T-cell (primary cell): ENCODE results near the gene CDK5RAP2. TPM values are rescaled to one million over a fixed set of nuclear protein-coding genes. Genes with fewer than 3 reads are reported as not detected.
A peak's percentile ranks its signal among the peaks of the same experiment; 100 is the strongest.
"Not testable (repeated sequence)": the region's sequence is repeated elsewhere in the genome, so short reads cannot be mapped to it uniquely, and the experiment has no call there.

Experiments
- ATAC-seq, 4 experiments: fragments of 200-7000 bp in 3 of 4; fragments of 150-1000 bp in 1 of 4; cut with Tn5 transposase; replicated peaks in 1 of 4; 1 replicate in 3 of 4; 2 replicates in 1 of 4; pipeline ENCODE4 v1.10.0; 2021; ENCODE audit warnings: moderate library complexity in 3 of 4, mild to moderate bottlenecking in 2 of 4, moderate number of reproducible peaks in 1 of 4
- CTCF ChIA-PET, 2 donors: fragments of 300-600 bp; sonication (Branson Sonifier 250); formaldehyde crosslinking; loops; one replicate each; lab custom pipeline; 2022; ENCODE audit warnings: antibody characterized with exemption in 2 of 2; lab: Charles Lee
- POLR2A ChIA-PET, 2 donors: fragments of 300-600 bp; sonication (Branson Sonifier 250); formaldehyde crosslinking; loops; one replicate each; lab custom pipeline; 2022; ENCODE audit warnings: antibody characterized with exemption in 2 of 2; lab: Charles Lee
- DNase-seq, 35 experiments: peaks; one replicate each; pipeline versions ENCODE4 v3.0.0 to v3.0.0-alpha.2; 2013 to 2023
- H3K27ac ChIP-seq: one replicate; pipeline ENCODE4 v1.5.1; 2013; ENCODE audit warnings: low read length
- H3K27me3 ChIP-seq, 2 experiments: replicated peaks in 1 of 2; 1 replicate in 1 of 2; 2 replicates in 1 of 2; pipeline versions ENCODE4 v1.6.1 to v1.7.0; 2013; ENCODE audit warnings: low read length in 1 of 2, mixed read lengths in 1 of 2; ENCODE audit not compliant: control insufficient read depth in 2 of 2, insufficient read depth in 2 of 2; ENCODE audit errors: extremely low read depth in 1 of 2
- H3K36me3 ChIP-seq, 2 donors: 1 replicate in 1 of 2; 2 replicates in 1 of 2; pipeline versions ENCODE4 v1.6.1 to v1.7.0; 2013; ENCODE audit warnings: low read length in 1 of 2; ENCODE audit not compliant: control insufficient read depth in 2 of 2, insufficient read depth in 1 of 2; ENCODE audit errors: extremely low read depth in 1 of 2
- H3K4me1 ChIP-seq, 2 experiments: 1 replicate in 1 of 2; 2 replicates in 1 of 2; pipeline versions ENCODE4 v1.6.1 to v1.7.0; 2013; ENCODE audit warnings: low read length in 2 of 2, mixed read lengths in 1 of 2; ENCODE audit not compliant: insufficient read depth in 2 of 2, control insufficient read depth in 1 of 2; ENCODE audit errors: extremely low read depth in 1 of 2
- H3K4me3 ChIP-seq, 2 donors: 1 replicate in 1 of 2; 2 replicates in 1 of 2; pipeline versions ENCODE4 v1.5.1 to v1.7.0; 2013; ENCODE audit warnings: mild to moderate bottlenecking in 2 of 2, low read length in 1 of 2, moderate library complexity in 1 of 2; ENCODE audit not compliant: control insufficient read depth in 1 of 2; ENCODE audit errors: extremely low read depth in 1 of 2
- H3K9me3 ChIP-seq: 2 replicates; pipeline ENCODE4 v1.7.0; 2013
- H3K27ac Mint-ChIP-seq, 2 donors: one replicate each; pipeline ENCODE4 v1.8.0; 2020 to 2021; ENCODE audit warnings: mild to moderate bottlenecking in 2 of 2, mixed read lengths in 2 of 2
- H3K27me3 Mint-ChIP-seq, 2 donors: one replicate each; pipeline ENCODE4 v1.8.0; 2021 to 2022; ENCODE audit warnings: mixed read lengths in 2 of 2
- H3K36me3 Mint-ChIP-seq: one replicate; pipeline ENCODE4 v1.8.0; 2021; ENCODE audit warnings: mixed read lengths
- H3K4me1 Mint-ChIP-seq, 3 donors: one replicate each; pipeline ENCODE4 v1.8.0; 2020 to 2022; ENCODE audit warnings: mixed read lengths in 3 of 3, mild to moderate bottlenecking in 1 of 3
- H3K4me3 Mint-ChIP-seq, 3 donors: one replicate each; pipeline ENCODE4 v1.8.0; 2020 to 2022; ENCODE audit warnings: mild to moderate bottlenecking in 3 of 3, mixed read lengths in 3 of 3, moderate library complexity in 3 of 3
- H3K9me3 Mint-ChIP-seq, 3 donors: one replicate each; pipeline ENCODE4 v1.8.0; 2020 to 2022; ENCODE audit warnings: mixed read lengths in 3 of 3
- WGBS: methylation state at CpG from one replicate; pipeline ENCODE4 v1.1.5; 2013; ENCODE audit warnings: missing lambda C conversion rate; ENCODE audit not compliant: insufficient coverage; 5-methylcytosine and 5-hydroxymethylcytosine counted together
- total RNA-seq, 35 experiments: library from RNA in 6 of 35; stranded (reverse) in 6 of 35; fragments of 120-200 nt in 1 of 35; gene quantifications; one replicate each; pipeline versions ENCODE4 v1.2.1 to v1.2.4 and lab custom pipeline; 2013 to 2026

CDK5RAP2 gene
- total RNA-seq = 10 to 100 TPM; 66.3 to 79.8 (median 73.9) TPM
- total RNA-seq (2013) = 44.6 TPM
- total RNA-seq (lab: John Stamatoyannopoulos, UW) = 45.1 to 159 (median 108) reads per million in 29 experiments

- peak within 1 kb of the TSS; percentile 67 for H3K27ac ChIP-seq
- peak within 1 kb of the TSS; percentile 84 to 91 for H3K27ac Mint-ChIP-seq
- ATAC-seq = peak; percentile 98 to 99 (median 99)
- H3K27me3 ChIP-seq = no peaks in the 10 kb centered on the region
- peak within 1 kb of the TSS; percentile 92 to 93 for H3K4me3 ChIP-seq
- 8% methylated on average over 26 of the region's 33 CpGs for WGBS
- peaks cover 41 to 65% (median 57%) of the 10 kb centered on the region in 3 donors for H3K4me1 Mint-ChIP-seq
- H3K36me3 Mint-ChIP-seq = peaks cover 9% of the 10 kb centered on the region
- H3K36me3 ChIP-seq = no peaks in the 10 kb centered on the region
- no peaks in the 10 kb centered on the region for H3K27me3 Mint-ChIP-seq
- ChIA-PET CTCF (no interaction called here), POLR2A (interaction anchor here in 1 of 2 donors (0.7 kb wide), 1 partner anchor 620 kb away, joined by 9 read pairs; no protein-coding TSS in a partner anchor)
- H3K4me3 Mint-ChIP-seq = peak within 1 kb of the TSS; percentile 91 to 96 (median 92)
- H3K4me1 ChIP-seq = peaks cover 8 to 26% of the 10 kb centered on the region in 2 experiments
- no peaks in the 10 kb centered on the region for H3K9me3 ChIP-seq
- no peaks in the 10 kb centered on the region for H3K9me3 Mint-ChIP-seq
- peak; percentile 73 to 96 (median 92) for DNase-seq
Observed at GRCh38 chr9:120580051-120580896, at the start of gene CDK5RAP2. TSS of gene CDK5RAP2 (minus strand) at chr9:120580167. CDS start at chr9:120579978, 189 bp downstream.

- DNase-seq, H3K4me3 Mint-ChIP-seq, H3K9me3 ChIP-seq, H3K27me3 ChIP-seq, H3K27me3 Mint-ChIP-seq, H3K36me3 ChIP-seq, H3K36me3 Mint-ChIP-seq, ATAC-seq, H3K9me3 Mint-ChIP-seq, H3K27ac Mint-ChIP-seq, H3K27ac ChIP-seq, H3K4me1 Mint-ChIP-seq, H3K4me3 ChIP-seq, H3K4me1 ChIP-seq: not testable (repeated sequence)
- WGBS = no CpG with 5 or more reads among the region's 3 CpGs
- CTCF ChIA-PET = interaction anchor here in 1 of 2 donors (0.6 kb wide), 1 partner anchor 245 kb away, joined by 6 read pairs; no protein-coding TSS in a partner anchor
- POLR2A ChIA-PET = interaction anchor here in 1 of 2 donors (0.6 kb wide), 2 partner anchors 19 to 192 kb away, joined by 6 read pairs; no protein-coding TSS in a partner anchor
Observed at GRCh38 chr9:120628925-120629497, 49.0 kb upstream of the CDK5RAP2 start.

GRCh38 chr9:120628207-120628924, 48.4 kb upstream of the CDK5RAP2 start:
- no CpG with 5 or more reads among the region's 4 CpGs for WGBS

GRCh38 chr9:120627073-120627472, 47.1 kb upstream of the CDK5RAP2 start:
- Histone ChIP-seq H3K27me3 (no peaks in the 10 kb centered on the region), H3K27ac (no peak overlapping the region), H3K36me3 (peaks cover 0 to under 1% of the 10 kb centered on the region in 2 donors), H3K4me1 (no peaks in the 10 kb centered on the region), H3K9me3 (no peaks in the 10 kb centered on the region), H3K4me3 (no peak overlapping the region)
- Mint-ChIP-seq H3K4me3 (no peak overlapping the region), H3K27ac (no peak overlapping the region), H3K9me3 (no peaks in the 10 kb centered on the region), H3K4me1 (peaks cover 0 to 1% (median 0%) of the 10 kb centered on the region in 3 donors), H3K27me3 (no peaks in the 10 kb centered on the region), H3K36me3 (peaks cover 5% of the 10 kb centered on the region)
- ATAC-seq (no peak), DNase-seq (no peak)
- CTCF ChIA-PET = no interaction called here
- POLR2A ChIA-PET = no interaction called here
- WGBS = no CpG with 5 or more reads among the region's 2 CpGs

More at GRCh38 chr9:120628207-120628924, 48.4 kb upstream of the CDK5RAP2 start:
- ATAC-seq (no peak), DNase-seq (no peak)
- H3K9me3 ChIP-seq = no peaks in the 10 kb centered on the region
- CTCF ChIA-PET = interaction anchor here in 1 of 2 donors (0.6 to 1.1 kb wide), 5 partner anchors 9 to 245 kb away, joined by 4 to 8 read pairs (median 5); no protein-coding TSS in a partner anchor
- Mint-ChIP-seq H3K27ac (no peak overlapping the region), H3K9me3 (no peaks in the 10 kb centered on the region), H3K4me1 (peaks cover 0 to 1% (median 0%) of the 10 kb centered on the region in 3 donors), H3K27me3 (no peaks in the 10 kb centered on the region), H3K36me3 (peaks cover 5% of the 10 kb centered on the region), H3K4me3 (no peak overlapping the region)
- no peaks in the 10 kb centered on the region for H3K36me3 ChIP-seq
- no peaks in the 10 kb centered on the region for H3K4me1 ChIP-seq
- H3K4me3 ChIP-seq = no peak overlapping the region
- H3K27ac ChIP-seq = no peak overlapping the region
- POLR2A ChIA-PET = interaction anchor here (0.6 to 0.7 kb wide), 3 partner anchors 19 to 226 kb away, joined by 3 to 6 read pairs (median 6); no protein-coding TSS in a partner anchor
- no peaks in the 10 kb centered on the region for H3K27me3 ChIP-seq

GRCh38 chr9:120626512-120626911, 46.5 kb upstream of the CDK5RAP2 start:
- peaks cover 0 to 1% (median 0%) of the 10 kb centered on the region in 3 donors for H3K4me1 Mint-ChIP-seq
- Histone ChIP-seq H3K4me3 (no peak overlapping the region), H3K36me3 (peaks cover 0 to 5% of the 10 kb centered on the region in 2 donors), H3K27ac (no peak overlapping the region), H3K27me3 (no peaks in the 10 kb centered on the region), H3K9me3 (no peaks in the 10 kb centered on the region), H3K4me1 (no peaks in the 10 kb centered on the region)
- no peaks in the 10 kb centered on the region for H3K9me3 Mint-ChIP-seq
- no peaks in the 10 kb centered on the region for H3K27me3 Mint-ChIP-seq
- H3K36me3 Mint-ChIP-seq = peaks cover 5% of the 10 kb centered on the region
- ATAC-seq (no peak), DNase-seq (no peak)
- peak overlapping the region in 1 of 2 donors; percentile 23 for H3K27ac Mint-ChIP-seq
- no CpG with 5 or more reads among the region's 1 CpG for WGBS
- ChIA-PET CTCF (no interaction called here), POLR2A (interaction anchor here in 1 of 2 donors (0.7 kb wide), 1 partner anchor 24 kb away, joined by 3 read pairs; no protein-coding TSS in a partner anchor)
- no peak overlapping the region for H3K4me3 Mint-ChIP-seq

- H3K4me3 ChIP-seq = no peak overlapping the region
- 100% methylated on average over 6 of the region's 6 CpGs for WGBS
- H3K4me1 Mint-ChIP-seq = peaks cover 1 to 2% (median 1%) of the 10 kb centered on the region in 3 donors
- no peaks in the 10 kb centered on the region for H3K9me3 ChIP-seq
- no peak for DNase-seq
- no peak overlapping the region for H3K27ac Mint-ChIP-seq
- POLR2A ChIA-PET = no interaction called here
- H3K9me3 Mint-ChIP-seq = no peaks in the 10 kb centered on the region
- no peak overlapping the region for H3K4me3 Mint-ChIP-seq
- no peak for ATAC-seq
- peaks cover 0 to 5% of the 10 kb centered on the region in 2 donors for H3K36me3 ChIP-seq
- H3K36me3 Mint-ChIP-seq = peaks cover 5% of the 10 kb centered on the region
- H3K27me3 ChIP-seq = no peaks in the 10 kb centered on the region
- no peaks in the 10 kb centered on the region for H3K27me3 Mint-ChIP-seq
- no peaks in the 10 kb centered on the region for H3K4me1 ChIP-seq
- no peak overlapping the region for H3K27ac ChIP-seq
- CTCF ChIA-PET = no interaction called here
Observed at GRCh38 chr9:120625222-120625621, 45.3 kb upstream of the CDK5RAP2 start.
